ENCODE data around the gene AP1M1. TPM values are rescaled to one million over a fixed set of nuclear protein-coding genes. Genes with fewer than 3 reads are reported as not detected.

Gene AP1M1
- total RNA-seq, 1 experiment from 2014 or later: 98.0 TPM

DNA sequence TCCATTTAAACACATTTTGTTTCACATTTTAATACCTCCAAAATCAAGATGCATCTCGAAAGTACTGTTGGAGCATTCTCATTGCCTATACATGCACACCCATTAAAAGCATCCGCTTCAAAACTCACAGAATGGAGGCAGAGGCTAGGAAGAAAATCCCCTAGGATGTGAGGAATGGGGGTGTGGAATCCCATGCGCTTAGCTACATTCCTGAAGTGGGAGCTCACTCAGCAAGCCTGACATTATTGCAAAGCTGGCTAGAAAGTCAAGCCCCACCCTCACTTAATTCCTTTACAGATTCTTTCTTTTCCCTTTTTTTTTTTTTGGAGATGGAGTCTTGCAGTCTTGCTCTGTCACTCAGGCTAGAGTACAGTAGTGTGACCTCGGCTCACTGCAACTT is 17.1 kb upstream of the AP1M1 start:
- peak overlapping the region; percentile 23 for H3K4me3 Mint-ChIP-seq (ENCODE audit: unreplicated experiment)
- H3K4me1 ChIP-seq: peaks cover 13% of the 10 kb centered on the region
- ChIA-PET CTCF (interaction anchor here (0.7 to 3.3 kb wide), 7 partner anchors 64 to 344 kb away, joined by 3 to 24 read pairs (median 3); no protein-coding TSS in a partner anchor), POLR2A (interaction anchor here (0.6 kb wide), 1 partner anchor 139 kb away, joined by 3 read pairs; no protein-coding TSS in a partner anchor)
- H3K4me3 ChIP-seq (ENCODE audit: low read depth, low read length): no peak overlapping the region
- no peaks in the 10 kb centered on the region for H3K27me3 Mint-ChIP-seq (ENCODE audit: insufficient read depth, unreplicated experiment)
- no peaks in the 10 kb centered on the region for H3K9me3 ChIP-seq
- peak; percentile 55 to 62 for DNase-seq
- H3K4me1 Mint-ChIP-seq (ENCODE audit: low read depth, unreplicated experiment): peaks cover 12% of the 10 kb centered on the region
- H3K27me3 ChIP-seq (replicated peaks; ENCODE audit: control insufficient read depth, insufficient read depth, low read length): no peaks in the 10 kb centered on the region
- intact Hi-C loops (cut with micrococcal nuclease; ENCODE audit: unreplicated experiment): loop anchor here (5.0 to 10.0 kb wide), 2 partner anchors 346 to 548 kb away; no protein-coding TSS in a partner anchor
- no TSS peak for BruUV-seq (replicated peaks)
- no peaks in the 10 kb centered on the region for H3K9me3 Mint-ChIP-seq (ENCODE audit: unreplicated experiment)
- TF ChIP-seq, protein P1, sequence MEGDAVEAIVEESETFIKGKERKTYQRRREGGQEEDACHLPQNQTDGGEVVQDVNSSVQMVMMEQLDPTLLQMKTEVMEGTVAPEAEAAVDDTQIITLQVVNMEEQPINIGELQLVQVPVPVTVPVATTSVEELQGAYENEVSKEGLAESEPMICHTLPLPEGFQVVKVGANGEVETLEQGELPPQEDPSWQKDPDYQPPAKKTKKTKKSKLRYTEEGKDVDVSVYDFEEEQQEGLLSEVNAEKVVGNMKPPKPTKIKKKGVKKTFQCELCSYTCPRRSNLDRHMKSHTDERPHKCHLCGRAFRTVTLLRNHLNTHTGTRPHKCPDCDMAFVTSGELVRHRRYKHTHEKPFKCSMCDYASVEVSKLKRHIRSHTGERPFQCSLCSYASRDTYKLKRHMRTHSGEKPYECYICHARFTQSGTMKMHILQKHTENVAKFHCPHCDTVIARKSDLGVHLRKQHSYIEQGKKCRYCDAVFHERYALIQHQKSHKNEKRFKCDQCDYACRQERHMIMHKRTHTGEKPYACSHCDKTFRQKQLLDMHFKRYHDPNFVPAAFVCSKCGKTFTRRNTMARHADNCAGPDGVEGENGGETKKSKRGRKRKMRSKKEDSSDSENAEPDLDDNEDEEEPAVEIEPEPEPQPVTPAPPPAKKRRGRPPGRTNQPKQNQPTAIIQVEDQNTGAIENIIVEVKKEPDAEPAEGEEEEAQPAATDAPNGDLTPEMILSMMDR (IDR thresholded peaks at IDR 0.05; ENCODE audit: insufficient read depth in 1 of 2, low read depth in 1 of 2, low read length in 1 of 2, severe bottlenecking in 1 of 2, unreplicated experiment in 1 of 2): no peak
- H3K36me3 Mint-ChIP-seq (ENCODE audit: insufficient read depth, unreplicated experiment): peaks cover 15% of the 10 kb centered on the region
- peak overlapping the region; percentile 62 for H3K27ac Mint-ChIP-seq (ENCODE audit: unreplicated experiment)
- no peaks in the 10 kb centered on the region for H3K36me3 ChIP-seq (ENCODE audit: control insufficient read depth, insufficient read depth, low read length)

DNA sequence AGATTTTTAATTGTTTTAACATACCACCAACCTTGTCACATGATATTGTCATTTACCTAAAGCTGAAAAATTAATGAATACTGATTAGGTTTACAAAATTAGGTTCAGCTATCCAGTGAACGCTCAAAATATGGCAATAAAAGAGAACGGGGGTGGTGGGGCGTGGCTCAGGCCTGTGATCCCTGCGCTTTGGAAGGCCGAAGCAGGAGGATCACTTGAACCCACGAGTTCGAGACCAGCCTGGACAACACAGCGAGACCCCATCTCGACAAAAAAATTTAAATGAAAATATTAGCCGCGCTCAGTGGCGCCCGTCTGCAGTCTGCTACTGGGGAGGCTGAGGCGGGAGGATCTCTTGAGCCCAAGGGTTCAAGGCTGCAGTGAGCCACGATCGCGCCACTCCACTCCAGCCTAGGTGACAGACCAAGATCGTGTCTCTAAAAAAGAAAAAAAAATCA is 13.0 kb upstream of the AP1M1 start:
- peaks cover 49% of the 10 kb centered on the region for H3K36me3 Mint-ChIP-seq (ENCODE audit: insufficient read depth, unreplicated experiment)
- no peaks in the 10 kb centered on the region for H3K27me3 Mint-ChIP-seq (ENCODE audit: insufficient read depth, unreplicated experiment)
- H3K9me3 Mint-ChIP-seq (ENCODE audit: unreplicated experiment): no peaks in the 10 kb centered on the region
- H3K27ac Mint-ChIP-seq (ENCODE audit: unreplicated experiment): peak overlapping the region; percentile 99
- BruUV-seq (replicated peaks): TSS peak; percentile 91
- Histone ChIP-seq H3K4me1 (peaks cover 18% of the 10 kb centered on the region), H3K9me3 (no peaks in the 10 kb centered on the region), H3K36me3 (ENCODE audit: control insufficient read depth, insufficient read depth, low read length) (peaks cover 11% of the 10 kb centered on the region), H3K4me3 (ENCODE audit: low read depth, low read length) (peak overlapping the region; percentile 45), H3K27me3 (replicated peaks; ENCODE audit: control insufficient read depth, insufficient read depth, low read length) (no peaks in the 10 kb centered on the region)
- DNase-seq: no peak
- CTCF ChIA-PET: interaction anchor here (0.5 to 2.7 kb wide), 14 partner anchors 10 to 348 kb away, joined by 3 to 19 read pairs (median 4); partner anchors contain the start of genes AP1M1, RAB8A and TPM4
- H3K4me1 Mint-ChIP-seq (ENCODE audit: low read depth, unreplicated experiment): peaks cover 11% of the 10 kb centered on the region
- intact Hi-C loops (cut with micrococcal nuclease; ENCODE audit: unreplicated experiment): loop anchor here (2.0 to 10.0 kb wide), 3 partner anchors 160 to 552 kb away; no protein-coding TSS in a partner anchor
- POLR2A ChIA-PET: interaction anchor here (0.8 to 1.8 kb wide), 9 partner anchors 12 to 348 kb away, joined by 4 to 28 read pairs (median 7); partner anchors contain the start of genes AP1M1 and TPM4
- H3K4me3 Mint-ChIP-seq (ENCODE audit: unreplicated experiment): peak overlapping the region; percentile 100
- TF ChIP-seq, protein P1 (IDR thresholded peaks at IDR 0.05; ENCODE audit: insufficient read depth in 1 of 2, low read depth in 1 of 2, low read length in 1 of 2, severe bottlenecking in 1 of 2, unreplicated experiment in 1 of 2): no peak

DNA sequence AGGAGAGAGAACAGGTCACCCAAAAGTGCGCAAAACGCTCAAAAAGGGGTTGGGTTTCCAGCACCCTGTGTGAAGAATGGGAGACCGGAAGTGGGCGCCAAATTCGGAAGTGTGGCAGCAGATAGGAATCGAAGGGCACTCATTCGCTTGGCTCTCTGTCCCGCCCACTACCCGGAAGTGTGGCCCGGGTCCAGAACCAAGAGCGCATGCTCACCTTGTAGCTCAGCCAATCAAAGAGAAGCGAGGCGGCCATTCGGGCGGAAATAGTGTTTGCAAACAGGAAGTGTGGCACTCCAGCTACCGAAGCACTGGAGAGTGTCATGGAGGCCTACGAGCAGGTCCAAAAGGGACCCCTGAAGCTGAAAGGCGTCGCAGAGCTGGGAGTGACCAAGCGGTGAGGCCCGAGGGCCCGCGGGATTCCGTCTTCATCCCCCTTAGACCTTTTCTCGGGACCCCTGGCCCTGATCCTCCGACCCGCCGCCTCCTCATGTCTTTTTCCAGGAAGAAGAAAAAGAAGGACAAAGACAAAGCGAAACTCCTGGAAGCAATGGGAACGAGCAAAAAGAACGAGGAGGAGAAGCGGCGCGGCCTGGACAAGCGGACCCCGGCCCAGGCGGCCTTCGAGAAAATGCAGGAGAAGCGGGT is 12.5 kb upstream of the AP1M1 start, which contains the start of gene FAM32A:
Gene FAM32A, plus strand, starts transcription at position 288 of the 645 bp plus-strand sequence. Its CDS starts 33 bp downstream, at position 321.
- Histone ChIP-seq H3K4me1 (peaks cover 22% of the 10 kb centered on the region), H3K4me3 (ENCODE audit: low read depth, low read length) (peak within 1 kb of the TSS; percentile 80), H3K36me3 (ENCODE audit: control insufficient read depth, insufficient read depth, low read length) (peaks cover 11% of the 10 kb centered on the region), H3K9me3 (no peaks in the 10 kb centered on the region), H3K27me3 (replicated peaks; ENCODE audit: control insufficient read depth, insufficient read depth, low read length) (no peaks in the 10 kb centered on the region)
- TF ChIP-seq, protein P1 (IDR thresholded peaks at IDR 0.05; ENCODE audit: insufficient read depth in 1 of 2, low read depth in 1 of 2, low read length in 1 of 2, severe bottlenecking in 1 of 2, unreplicated experiment in 1 of 2): peak in 1 of 2 experiments; percentile 14
- BruUV-seq (replicated peaks): no TSS peak
- Mint-ChIP-seq H3K4me3 (ENCODE audit: unreplicated experiment) (peak within 1 kb of the TSS; percentile 100), H3K27me3 (ENCODE audit: insufficient read depth, unreplicated experiment) (no peaks in the 10 kb centered on the region), H3K4me1 (ENCODE audit: low read depth, unreplicated experiment) (peaks cover 10% of the 10 kb centered on the region), H3K27ac (ENCODE audit: unreplicated experiment) (peak within 1 kb of the TSS; percentile 99), H3K36me3 (ENCODE audit: insufficient read depth, unreplicated experiment) (peaks cover 54% of the 10 kb centered on the region), H3K9me3 (ENCODE audit: unreplicated experiment) (no peaks in the 10 kb centered on the region)
- POLR2A ChIA-PET: interaction anchor here (0.7 to 1.8 kb wide), 10 partner anchors 12 to 348 kb away, joined by 3 to 28 read pairs (median 7); partner anchors contain the start of genes AP1M1 and TPM4
- CTCF ChIA-PET: interaction anchor here (0.5 to 2.7 kb wide), 16 partner anchors 10 to 349 kb away, joined by 3 to 19 read pairs (median 4); partner anchors contain the start of genes AP1M1, RAB8A and TPM4
- intact Hi-C loops (cut with micrococcal nuclease; ENCODE audit: unreplicated experiment): loop anchor here (2.0 to 10.0 kb wide), 2 partner anchors 160 to 350 kb away; no protein-coding TSS in a partner anchor
- DNase-seq: peak; percentile 98
